HepG2 (cell line): Measurements from ENCODE around the gene TRIO. TPM values are rescaled to one million over a fixed set of nuclear protein-coding genes. Genes with fewer than 3 reads are reported as not detected.

Experiments used
- CBFB ChIP-seq: sonication (generic); formaldehyde crosslinking; IDR thresholded peaks from 2 replicates; pipeline ENCODE4 v1.4.0; 2020; ENCODE audit warnings: missing genetic modification reagents
- CREB3 ChIP-seq: sonication (generic); formaldehyde crosslinking; IDR thresholded peaks from 2 replicates; pipeline ENCODE4 v1.5.0; 2020; ENCODE audit warnings: missing genetic modification reagents
- HOXD1 ChIP-seq: sonication (generic); formaldehyde crosslinking; IDR thresholded peaks from 2 replicates; pipeline ENCODE4 v1.5.0; 2020; ENCODE audit warnings: missing genetic modification reagents
- IKZF4 ChIP-seq: sonication (generic); formaldehyde crosslinking; IDR thresholded peaks from 2 replicates; pipeline ENCODE4 v1.5.1; 2020; ENCODE audit warnings: borderline replicate concordance, mild to moderate bottlenecking, low read depth, missing genetic modification reagents; ENCODE audit errors: not compliant biosample characterization
- IRX3 ChIP-seq: sonication (generic); formaldehyde crosslinking; IDR thresholded peaks from 2 replicates; pipeline ENCODE4 v1.8.1; 2023; ENCODE audit warnings: mild to moderate bottlenecking, low read depth, missing genetic modification reagents, borderline replicate concordance
- NR2C2 ChIP-seq: sonication (generic); formaldehyde crosslinking; IDR thresholded peaks from 2 replicates; pipeline ENCODE4 v1.4.0; 2020; ENCODE audit warnings: missing genetic modification reagents, mild to moderate bottlenecking, moderate library complexity, borderline replicate concordance
- NR3C1 ChIP-seq: sonication (generic); formaldehyde crosslinking; IDR thresholded peaks from 2 replicates; pipeline ENCODE4 v1.4.0; 2020; ENCODE audit warnings: missing genetic modification reagents
- POLR2G ChIP-seq: fragments of 200-400 bp; formaldehyde crosslinking; IDR thresholded peaks from 2 replicates; pipeline ENCODE4 v1.6.1; 2018; ENCODE audit warnings: mild to moderate bottlenecking, low read depth, low read length, moderate library complexity
- PRPF4 ChIP-seq: fragments of 200-400 bp; formaldehyde crosslinking; IDR thresholded peaks from 2 replicates; pipeline ENCODE4 v1.6.1; 2016; ENCODE audit warnings: low read length, low read depth; ENCODE audit not compliant: poor library complexity, severe bottlenecking
- SOX13 ChIP-seq, 3 experiments: fragments of 450-650 bp in 1 of 3; sonication (generic) in 1 of 3; formaldehyde crosslinking in 1 of 3; IDR thresholded peaks in 2 of 3; conservative IDR thresholded peaks in 1 of 3; 2 replicates each; pipeline versions ENCODE4 v1.5.0 to v1.6.1; 2016 to 2020; ENCODE audit warnings: antibody characterized with exemption in 1 of 3, mild to moderate bottlenecking in 1 of 3, missing compliant biosample characterization in 1 of 3, missing genetic modification reagents in 1 of 3, moderate library complexity in 1 of 3
- ZFP90 ChIP-seq: sonication (generic); formaldehyde crosslinking; IDR thresholded peaks from 2 replicates; pipeline ENCODE4 v1.8.0; 2022; ENCODE audit warnings: missing genetic modification reagents, mild to moderate bottlenecking, inconsistent platforms, borderline replicate concordance
- ZNF138 ChIP-seq: sonication (generic); formaldehyde crosslinking; IDR thresholded peaks from 2 replicates; pipeline ENCODE4 v1.5.0; 2020; ENCODE audit warnings: mild to moderate bottlenecking, low read depth, missing genetic modification reagents
- ZNF224 ChIP-seq: sonication (generic); formaldehyde crosslinking; IDR thresholded peaks from 2 replicates; pipeline ENCODE4 v1.5.0; 2020; ENCODE audit warnings: mild to moderate bottlenecking, missing genetic modification reagents
- ZNF225 ChIP-seq: sonication (generic); formaldehyde crosslinking; IDR thresholded peaks from 2 replicates; pipeline ENCODE4 v1.4.0; 2020; ENCODE audit warnings: mild to moderate bottlenecking, missing genetic modification reagents
- ZNF598 ChIP-seq: sonication (generic); formaldehyde crosslinking; IDR thresholded peaks from 2 replicates; pipeline ENCODE4 v1.5.1; 2020; ENCODE audit warnings: mild to moderate bottlenecking, missing genetic modification reagents, borderline replicate concordance
- ZNF7 ChIP-seq: IDR thresholded peaks from 2 replicates; pipeline ENCODE4 v1.6.1; 2016; ENCODE audit warnings: missing biosample characterization, missing genetic modification reagents
- ZNF746 ChIP-seq: sonication (generic); formaldehyde crosslinking; IDR thresholded peaks from 2 replicates; pipeline ENCODE4 v1.8.0; 2022; ENCODE audit warnings: mild to moderate bottlenecking, missing genetic modification reagents
- ZNF850 ChIP-seq: sonication (generic); formaldehyde crosslinking; conservative IDR thresholded peaks from 2 replicates; pipeline ENCODE4 v1.9.0; 2021; ENCODE audit warnings: mild to moderate bottlenecking, missing genetic modification reagents
- ZZZ3 ChIP-seq: sonication (generic); formaldehyde crosslinking; IDR thresholded peaks from 2 replicates; pipeline ENCODE4 v1.4.0; 2020; ENCODE audit warnings: missing genetic modification reagents, mild to moderate bottlenecking, borderline replicate concordance
- polyA plus RNA-seq, 8 experiments: library from polyadenylated mRNA; depleted of rRNA in 3 of 8; stranded (reverse) in 7 of 8; unstranded in 1 of 8; fragments of >200 nt; fragmentation: Illumina TruSeq in 4 of 8; extraction: Trizol in 4 of 8; gene quantifications; 2 replicates each; pipeline versions ENCODE4 v1.2.1 to v1.2.3, GENCODE V29; 2011 to 2016; ENCODE audit warnings: low read depth in 4 of 8, missing spikeins in 1 of 8, mixed read lengths in 1 of 8; ENCODE audit not compliant: insufficient read depth in 1 of 8
- total RNA-seq, 5 experiments: library from RNA; depleted of rRNA; stranded (reverse); fragments of >200 nt; fragmentation: Illumina TruSeq; extraction: Trizol; gene quantifications; 2 replicates each; pipeline ENCODE4 v1.2.3, GENCODE V29; 2016; ENCODE audit warnings: low read depth in 1 of 5
- TF ChIP-seq, protein P1 (sequence below): sonication (generic); formaldehyde crosslinking; conservative IDR thresholded peaks from 2 replicates; pipeline ENCODE4 v1.4.0; 2020; ENCODE audit warnings: missing genetic modification reagents
- TF ChIP-seq, protein P2 (sequence below): sonication (generic); IDR thresholded peaks from 2 replicates; pipeline ENCODE4 v1.6.1; 2016; ENCODE audit warnings: low read depth, borderline replicate concordance
- TF ChIP-seq, protein P3 (sequence below): sonication (generic); formaldehyde crosslinking; conservative IDR thresholded peaks from 2 replicates; pipeline ENCODE4 v1.8.0; 2022; ENCODE audit warnings: missing genetic modification reagents

Gene TRIO
- total and polyA plus RNA-seq, 2 of the 13 experiments (the other 11 are each of a cell fraction or from before 2014, with no cell fraction given), result 45.2 to 45.9 TPM

- TF ChIP-seq, protein P1, sequence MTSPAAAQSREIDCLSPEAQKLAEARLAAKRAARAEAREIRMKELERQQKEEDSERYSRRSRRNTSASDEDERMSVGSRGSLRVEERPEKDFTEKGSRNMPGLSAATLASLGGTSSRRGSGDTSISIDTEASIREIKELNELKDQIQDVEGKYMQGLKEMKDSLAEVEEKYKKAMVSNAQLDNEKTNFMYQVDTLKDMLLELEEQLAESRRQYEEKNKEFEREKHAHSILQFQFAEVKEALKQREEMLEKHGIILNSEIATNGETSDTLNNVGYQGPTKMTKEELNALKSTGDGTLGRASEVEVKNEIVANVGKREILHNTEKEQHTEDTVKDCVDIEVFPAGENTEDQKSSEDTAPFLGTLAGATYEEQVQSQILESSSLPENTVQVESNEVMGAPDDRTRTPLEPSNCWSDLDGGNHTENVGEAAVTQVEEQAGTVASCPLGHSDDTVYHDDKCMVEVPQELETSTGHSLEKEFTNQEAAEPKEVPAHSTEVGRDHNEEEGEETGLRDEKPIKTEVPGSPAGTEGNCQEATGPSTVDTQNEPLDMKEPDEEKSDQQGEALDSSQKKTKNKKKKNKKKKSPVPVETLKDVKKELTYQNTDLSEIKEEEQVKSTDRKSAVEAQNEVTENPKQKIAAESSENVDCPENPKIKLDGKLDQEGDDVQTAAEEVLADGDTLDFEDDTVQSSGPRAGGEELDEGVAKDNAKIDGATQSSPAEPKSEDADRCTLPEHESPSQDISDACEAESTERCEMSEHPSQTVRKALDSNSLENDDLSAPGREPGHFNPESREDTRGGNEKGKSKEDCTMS, result no peak
- TF ChIP-seq ZNF138 (CRISPR knock-in tag), result no peak
- no peak for TF ChIP-seq ZNF850 (CRISPR knock-in tag)
- TF ChIP-seq PRPF4, result no peak
- TF ChIP-seq SOX13 (IDR thresholded peaks at IDR 0.05), result no peak; the same call in 1 of the 2 replicates
- peak in 1 of 2 experiments; percentile 54; a peak in 1 of 4 replicates for TF ChIP-seq SOX13 (CRISPR knock-in tag; conservative IDR thresholded peaks at IDR 0.05 in 1 of 2, IDR thresholded peaks at IDR 0.05 in 1 of 2)
- TF ChIP-seq IRX3, result no peak
- TF ChIP-seq POLR2G, result no peak
- no peak for TF ChIP-seq ZFP90
- TF ChIP-seq ZZZ3 (CRISPR knock-in tag), result no peak
- TF ChIP-seq IKZF4 (CRISPR knock-in tag), result no peak
- TF ChIP-seq CBFB (CRISPR knock-in tag), result no peak
- TF ChIP-seq CREB3 (CRISPR knock-in tag), result 0 out of 2 replicates have a peak, but pooled peaks have one; percentile 12
- no peak for TF ChIP-seq NR2C2
- TF ChIP-seq HOXD1, result no peak
- TF ChIP-seq, protein P2, sequence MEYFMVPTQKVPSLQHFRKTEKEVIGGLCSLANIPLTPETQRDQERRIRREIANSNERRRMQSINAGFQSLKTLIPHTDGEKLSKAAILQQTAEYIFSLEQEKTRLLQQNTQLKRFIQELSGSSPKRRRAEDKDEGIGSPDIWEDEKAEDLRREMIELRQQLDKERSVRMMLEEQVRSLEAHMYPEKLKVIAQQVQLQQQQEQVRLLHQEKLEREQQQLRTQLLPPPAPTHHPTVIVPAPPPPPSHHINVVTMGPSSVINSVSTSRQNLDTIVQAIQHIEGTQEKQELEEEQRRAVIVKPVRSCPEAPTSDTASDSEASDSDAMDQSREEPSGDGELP, result no peak
- no peak for TF ChIP-seq ZNF746 (CRISPR knock-in tag)
- no peak for TF ChIP-seq ZNF225
- no peak for TF ChIP-seq ZNF224 (CRISPR knock-in tag)
- TF ChIP-seq ZNF598 (CRISPR knock-in tag), result no peak
- TF ChIP-seq, protein P3, sequence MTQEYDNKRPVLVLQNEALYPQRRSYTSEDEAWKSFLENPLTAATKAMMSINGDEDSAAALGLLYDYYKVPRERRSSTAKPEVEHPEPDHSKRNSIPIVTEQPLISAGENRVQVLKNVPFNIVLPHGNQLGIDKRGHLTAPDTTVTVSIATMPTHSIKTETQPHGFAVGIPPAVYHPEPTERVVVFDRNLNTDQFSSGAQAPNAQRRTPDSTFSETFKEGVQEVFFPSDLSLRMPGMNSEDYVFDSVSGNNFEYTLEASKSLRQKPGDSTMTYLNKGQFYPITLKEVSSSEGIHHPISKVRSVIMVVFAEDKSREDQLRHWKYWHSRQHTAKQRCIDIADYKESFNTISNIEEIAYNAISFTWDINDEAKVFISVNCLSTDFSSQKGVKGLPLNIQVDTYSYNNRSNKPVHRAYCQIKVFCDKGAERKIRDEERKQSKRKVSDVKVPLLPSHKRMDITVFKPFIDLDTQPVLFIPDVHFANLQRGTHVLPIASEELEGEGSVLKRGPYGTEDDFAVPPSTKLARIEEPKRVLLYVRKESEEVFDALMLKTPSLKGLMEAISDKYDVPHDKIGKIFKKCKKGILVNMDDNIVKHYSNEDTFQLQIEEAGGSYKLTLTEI (CRISPR knock-in tag), result no peak
- no peak for TF ChIP-seq NR3C1 (CRISPR knock-in tag)
- peak; percentile 100 for TF ChIP-seq ZNF7
Measured at GRCh38 chr5:14208071-14209021, 65.2 kb downstream of the TRIO start (continued).
